DND-41 (cell line): Measurements from ENCODE around the gene ACVRL1.

ENCODE experiments used
- ATAC-seq: fragments of 200-7000 bp; cut with Tn5 transposase; 3 replicates; pipeline ENCODE4 v1.9.1; 2021; ENCODE audit warnings: low read depth; ENCODE audit not compliant: insufficient read depth
- DNase-seq: peaks from one replicate; pipeline ENCODE4 v3.0.0-alpha.2; 2020
- H2AFZ ChIP-seq: 2 replicates; pipeline ENCODE4 v1.6.0; 2012; ENCODE audit warnings: low read depth, low read length
- H3K27ac ChIP-seq: 2 replicates; pipeline ENCODE4 v1.5.1; 2012; ENCODE audit warnings: low read length, inconsistent platforms
- H3K27me3 ChIP-seq: fragments of 200-600 bp; sonication (generic); 2 replicates; pipeline ENCODE4 v1.6.0; 2012; ENCODE audit warnings: low read length, mild to moderate bottlenecking, inconsistent platforms; ENCODE audit not compliant: insufficient read depth, poor library complexity
- H3K36me3 ChIP-seq: 2 replicates; pipeline ENCODE4 v1.5.1; 2012; ENCODE audit warnings: low read length, inconsistent platforms; ENCODE audit not compliant: insufficient read depth
- H3K4me1 ChIP-seq: 2 replicates; pipeline ENCODE4 v1.5.1; 2012; ENCODE audit warnings: mild to moderate bottlenecking, low read length; ENCODE audit not compliant: insufficient read depth
- H3K4me2 ChIP-seq: 2 replicates; pipeline ENCODE4 v1.6.0; 2012; ENCODE audit warnings: mild to moderate bottlenecking, moderate library complexity, low read length, inconsistent platforms; ENCODE audit not compliant: insufficient read depth
- H3K4me3 ChIP-seq, 2 experiments: fragments of 200-600 bp in 1 of 2; shearing (Covaris generic) in 1 of 2; 2 replicates each; pipeline ENCODE4 v1.5.1; 2012 to 2016; ENCODE audit warnings: inconsistent platforms in 2 of 2, low read length in 2 of 2, mild to moderate bottlenecking in 2 of 2, low read depth in 1 of 2, moderate library complexity in 1 of 2
- H3K79me2 ChIP-seq: 2 replicates; pipeline ENCODE4 v1.6.0; 2012; ENCODE audit warnings: low read length, inconsistent platforms; ENCODE audit not compliant: insufficient read depth
- H3K9ac ChIP-seq: 2 replicates; pipeline ENCODE4 v1.6.0; 2012; ENCODE audit warnings: low read depth, mild to moderate bottlenecking, inconsistent platforms, low read length, moderate library complexity
- H3K9me3 ChIP-seq: 2 replicates; pipeline ENCODE4 v1.5.1; 2012; ENCODE audit warnings: low read length, moderate library complexity, mild to moderate bottlenecking, inconsistent platforms; ENCODE audit not compliant: insufficient read depth, severe bottlenecking
- H4K20me1 ChIP-seq: 2 replicates; pipeline ENCODE4 v1.6.0; 2012; ENCODE audit warnings: low read length; ENCODE audit not compliant: insufficient read depth
- EZH2 ChIP-seq: IDR thresholded peaks from 3 replicates; pipeline ENCODE4 v1.6.1; 2012; ENCODE audit warnings: borderline replicate concordance, low read depth, mild to moderate bottlenecking, moderate library complexity, low read length, inconsistent platforms; ENCODE audit not compliant: severe bottlenecking
- TF ChIP-seq, protein P1 (sequence below): IDR thresholded peaks from 2 replicates; pipeline ENCODE4 v1.5.1; 2012; ENCODE audit warnings: borderline replicate concordance, low read length, moderate library complexity, mild to moderate bottlenecking; ENCODE audit not compliant: poor library complexity, severe bottlenecking; ENCODE audit errors: extremely low read depth

The ACVRL1 gene

DNA sequence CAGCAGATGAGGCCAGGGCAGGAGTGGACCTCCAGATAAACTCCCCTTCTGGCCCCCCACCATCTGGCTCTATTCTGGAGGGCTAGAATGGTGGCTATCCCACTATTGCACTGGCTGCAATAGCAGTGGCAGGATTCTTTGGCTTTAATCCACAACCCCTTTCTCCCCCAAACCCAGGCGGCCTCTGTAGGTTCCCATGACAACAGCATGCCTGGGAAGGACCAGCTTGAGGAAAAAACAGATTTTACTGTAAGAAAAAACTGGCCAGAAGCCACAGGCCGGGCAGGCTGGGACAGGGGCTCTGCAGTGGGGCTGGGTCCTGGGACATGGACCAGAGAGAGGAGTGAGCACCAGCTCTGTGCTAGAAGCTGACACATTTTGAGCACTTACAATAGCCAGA, 30.6 kb downstream of the ACVRL1 start:
- no peaks in the 10 kb centered on the region for H3K36me3 ChIP-seq
- DNase-seq (no peak), ATAC-seq (no peak)
- no peaks in the 10 kb centered on the region for H3K9me3 ChIP-seq
- H3K9ac ChIP-seq = no peak overlapping the region
- H3K4me1 ChIP-seq = no peaks in the 10 kb centered on the region
- H3K4me2 ChIP-seq = no peak overlapping the region
- H3K79me2 ChIP-seq = no peaks in the 10 kb centered on the region
- TF ChIP-seq, protein P1, sequence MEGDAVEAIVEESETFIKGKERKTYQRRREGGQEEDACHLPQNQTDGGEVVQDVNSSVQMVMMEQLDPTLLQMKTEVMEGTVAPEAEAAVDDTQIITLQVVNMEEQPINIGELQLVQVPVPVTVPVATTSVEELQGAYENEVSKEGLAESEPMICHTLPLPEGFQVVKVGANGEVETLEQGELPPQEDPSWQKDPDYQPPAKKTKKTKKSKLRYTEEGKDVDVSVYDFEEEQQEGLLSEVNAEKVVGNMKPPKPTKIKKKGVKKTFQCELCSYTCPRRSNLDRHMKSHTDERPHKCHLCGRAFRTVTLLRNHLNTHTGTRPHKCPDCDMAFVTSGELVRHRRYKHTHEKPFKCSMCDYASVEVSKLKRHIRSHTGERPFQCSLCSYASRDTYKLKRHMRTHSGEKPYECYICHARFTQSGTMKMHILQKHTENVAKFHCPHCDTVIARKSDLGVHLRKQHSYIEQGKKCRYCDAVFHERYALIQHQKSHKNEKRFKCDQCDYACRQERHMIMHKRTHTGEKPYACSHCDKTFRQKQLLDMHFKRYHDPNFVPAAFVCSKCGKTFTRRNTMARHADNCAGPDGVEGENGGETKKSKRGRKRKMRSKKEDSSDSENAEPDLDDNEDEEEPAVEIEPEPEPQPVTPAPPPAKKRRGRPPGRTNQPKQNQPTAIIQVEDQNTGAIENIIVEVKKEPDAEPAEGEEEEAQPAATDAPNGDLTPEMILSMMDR = no peak
- no peak for TF ChIP-seq EZH2
- H3K4me3 ChIP-seq = no peak overlapping the region
- H2AFZ ChIP-seq = no peak overlapping the region
- H3K27me3 ChIP-seq = peaks cover 13% of the 10 kb centered on the region
- H4K20me1 ChIP-seq = no peaks in the 10 kb centered on the region; the same call in none of the 2 replicates
- H3K27ac ChIP-seq = no peak overlapping the region

- H3K9me3 ChIP-seq = no peaks in the 10 kb centered on the region
- H3K4me3 ChIP-seq = no peak overlapping the region
- no peaks in the 10 kb centered on the region for H3K36me3 ChIP-seq
- H3K4me2 ChIP-seq = no peak overlapping the region
- no peak overlapping the region for H3K9ac ChIP-seq
- H3K27ac ChIP-seq = no peak overlapping the region
- no peak overlapping the region for H2AFZ ChIP-seq
- no peaks in the 10 kb centered on the region for H3K4me1 ChIP-seq
- TF ChIP-seq, protein P1 = no peak
- TF ChIP-seq EZH2 = no peak
- H3K79me2 ChIP-seq = no peaks in the 10 kb centered on the region
- H4K20me1 ChIP-seq = no peaks in the 10 kb centered on the region; the same call in none of the 2 replicates
- peaks cover 13% of the 10 kb centered on the region for H3K27me3 ChIP-seq
- ATAC-seq = no peak
- no peak for DNase-seq
Observed at GRCh38 chr12:51938726-51939125, 31.4 kb downstream of the ACVRL1 start.

GRCh38 chr12:51941011-51941581, 33.8 kb downstream of the ACVRL1 start:
- no peak overlapping the region for H3K4me2 ChIP-seq
- no peaks in the 10 kb centered on the region; the same call in 1 of the 2 replicates for H4K20me1 ChIP-seq
- H3K4me3 ChIP-seq = no peak overlapping the region
- ATAC-seq = no peak
- H2AFZ ChIP-seq = no peak overlapping the region
- no peaks in the 10 kb centered on the region for H3K4me1 ChIP-seq
- TF ChIP-seq, protein P1 = no peak
- TF ChIP-seq EZH2 = no peak
- peaks cover 13% of the 10 kb centered on the region for H3K27me3 ChIP-seq
- no peak overlapping the region for H3K27ac ChIP-seq
- peaks cover 14% of the 10 kb centered on the region for H3K9me3 ChIP-seq
- no peaks in the 10 kb centered on the region for H3K79me2 ChIP-seq
- no peak overlapping the region for H3K9ac ChIP-seq
- no peak for DNase-seq
- no peaks in the 10 kb centered on the region for H3K36me3 ChIP-seq
